ENCODE results near the gene TBXA2R.

TBXA2R gene

GRCh38 chr19:3556978-3557460 lies 49.7 kb downstream of the TBXA2R start:
- peak; percentile 32 to 63 (median 35) for DNase-seq (ENCODE audit: low read depth in 3 of 3, low spot score in 1 of 3)

GRCh38 chr19:3556423-3556977 lies 50.2 kb downstream of the TBXA2R start:
- DNase-seq (ENCODE audit: low read depth in 3 of 3, low spot score in 1 of 3) = no peak

- no peak for DNase-seq (ENCODE audit: low read depth in 3 of 3, low spot score in 1 of 3)
These were observed 50.8 kb downstream of the TBXA2R start for GRCh38 chr19:3555653-3556422.

- no peak for DNase-seq (ENCODE audit: low read depth in 3 of 3, low spot score in 1 of 3)
These were observed 52.2 kb downstream of the TBXA2R start for GRCh38 chr19:3554254-3555083.

GRCh38 chr19:3551792-3552095 lies 54.9 kb downstream of the TBXA2R start:
- no peak for DNase-seq (ENCODE audit: low read depth in 3 of 3, low spot score in 1 of 3)

GRCh38 chr19:3550947-3551791 lies 55.5 kb downstream of the TBXA2R start:
- no peak for DNase-seq (ENCODE audit: low read depth in 3 of 3, low spot score in 1 of 3)

GRCh38 chr19:3549816-3550215 lies 56.9 kb downstream of the TBXA2R start:
- no peak for DNase-seq (ENCODE audit: low read depth in 3 of 3, low spot score in 1 of 3)

GRCh38 chr19:3548606-3549005 lies 58.1 kb downstream of the TBXA2R start:
- no peak for DNase-seq (ENCODE audit: low read depth in 3 of 3, low spot score in 1 of 3)

GRCh38 chr19:3547767-3548282 lies 58.9 kb downstream of the TBXA2R start:
- no peak for DNase-seq (ENCODE audit: low read depth in 3 of 3, low spot score in 1 of 3)

GRCh38 chr19:3547301-3547731 lies 59.4 kb downstream of the TBXA2R start:
- DNase-seq (ENCODE audit: low read depth in 3 of 3, low spot score in 1 of 3) = peak in 1 of 3 donors; percentile 21

- no peak for DNase-seq (ENCODE audit: low read depth in 3 of 3, low spot score in 1 of 3)
These were observed 60.6 kb downstream of the TBXA2R start for GRCh38 chr19:3546119-3546518.

GRCh38 chr19:3545669-3546034 lies 61.0 kb downstream of the TBXA2R start:
- DNase-seq (ENCODE audit: low read depth in 3 of 3, low spot score in 1 of 3) = no peak

GRCh38 chr19:3544742-3545668 lies 61.7 kb downstream of the TBXA2R start:
- peak in 2 of 3 donors; percentile 57 to 84 for DNase-seq (ENCODE audit: low read depth in 3 of 3, low spot score in 1 of 3)
